ENCODE measurements around the gene POFUT2.

GRCh38 chr21:45259206-45259840, 28.4 kb downstream of the POFUT2 start:
- no peak for TF ChIP-seq POLR2A (IDR thresholded peaks at IDR 0.05)
- TF ChIP-seq CTCF (IDR thresholded peaks at IDR 0.05), result no peak
- no peak for TF ChIP-seq POLR2AphosphoS5 (IDR thresholded peaks at IDR 0.05)
- no peak for TF ChIP-seq EP300 (IDR thresholded peaks at IDR 0.05; ENCODE audit: low read depth)
